Measurements from ENCODE around the gene CREG2. TPM values are rescaled to one million over a fixed set of nuclear protein-coding genes. Genes with fewer than 3 reads are reported as not detected.

CREG2 gene
- total RNA-seq, 1 donor from 2014 or later, result 0.65 TPM

GRCh38 chr2:101386599-101387150 lies 628 bp downstream of the CREG2 start:
- TF ChIP-seq CTCF (IDR thresholded peaks at IDR 0.05; ENCODE audit: unreplicated experiment), result no peak
- DNase-seq (ENCODE audit: low spot score, unreplicated experiment), result no peak
- H3K4me3 Mint-ChIP-seq (ENCODE audit: low read depth), result peak overlapping the region; percentile 70
- H3K27ac Mint-ChIP-seq, result no peak overlapping the region
- peaks cover 65% of the 10 kb centered on the region for H3K27me3 Mint-ChIP-seq
- no peaks in the 10 kb centered on the region for H3K4me1 Mint-ChIP-seq (ENCODE audit: low read depth)
- H3K36me3 Mint-ChIP-seq (ENCODE audit: insufficient read depth), result no peaks in the 10 kb centered on the region
- H3K9me3 Mint-ChIP-seq (ENCODE audit: low read depth), result no peaks in the 10 kb centered on the region

DNA sequence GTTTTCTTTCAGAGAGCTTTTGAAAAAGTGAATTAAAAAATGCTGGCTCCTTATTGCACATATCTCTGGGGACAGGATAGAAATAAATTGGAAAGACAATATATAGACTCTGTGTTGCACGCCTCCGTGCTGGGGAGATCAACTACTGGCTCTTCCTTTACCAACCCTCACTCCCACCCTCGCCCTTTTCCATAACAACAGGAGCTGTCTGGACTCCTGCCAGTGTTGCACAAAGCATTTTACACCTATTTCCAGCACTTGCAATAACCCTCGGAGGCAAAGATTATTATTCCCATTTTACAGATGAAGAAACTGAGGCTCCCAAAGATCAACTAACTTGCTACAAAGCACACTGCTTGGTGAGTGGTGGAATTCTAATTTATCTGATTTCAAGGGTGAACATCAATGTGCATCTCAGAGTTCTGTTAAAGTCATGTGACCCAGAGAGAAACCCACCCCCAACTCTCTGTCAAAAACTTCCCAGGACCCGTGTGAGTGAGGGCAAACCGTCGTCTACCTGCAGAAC lies 4.2 kb downstream of the CREG2 start:
- TF ChIP-seq CTCF (IDR thresholded peaks at IDR 0.05; ENCODE audit: unreplicated experiment), result no peak
- Mint-ChIP-seq H3K4me1 (ENCODE audit: low read depth) (no peaks in the 10 kb centered on the region), H3K27me3 (peaks cover 57% of the 10 kb centered on the region), H3K36me3 (ENCODE audit: insufficient read depth) (no peaks in the 10 kb centered on the region), H3K27ac (no peak overlapping the region), H3K9me3 (ENCODE audit: low read depth) (no peaks in the 10 kb centered on the region), H3K4me3 (ENCODE audit: low read depth) (no peak overlapping the region)
- no peak for DNase-seq (ENCODE audit: low spot score, unreplicated experiment)

- no peak for DNase-seq (ENCODE audit: low spot score, unreplicated experiment)
- Mint-ChIP-seq H3K27me3 (peaks cover 54% of the 10 kb centered on the region), H3K27ac (no peak overlapping the region), H3K4me1 (ENCODE audit: low read depth) (no peaks in the 10 kb centered on the region), H3K4me3 (ENCODE audit: low read depth) (no peak overlapping the region), H3K9me3 (ENCODE audit: low read depth) (no peaks in the 10 kb centered on the region), H3K36me3 (ENCODE audit: insufficient read depth) (no peaks in the 10 kb centered on the region)
- no peak for TF ChIP-seq CTCF (IDR thresholded peaks at IDR 0.05; ENCODE audit: unreplicated experiment)
Measured at GRCh38 chr2:101382442-101382841, 4.9 kb downstream of the CREG2 start.

DNA sequence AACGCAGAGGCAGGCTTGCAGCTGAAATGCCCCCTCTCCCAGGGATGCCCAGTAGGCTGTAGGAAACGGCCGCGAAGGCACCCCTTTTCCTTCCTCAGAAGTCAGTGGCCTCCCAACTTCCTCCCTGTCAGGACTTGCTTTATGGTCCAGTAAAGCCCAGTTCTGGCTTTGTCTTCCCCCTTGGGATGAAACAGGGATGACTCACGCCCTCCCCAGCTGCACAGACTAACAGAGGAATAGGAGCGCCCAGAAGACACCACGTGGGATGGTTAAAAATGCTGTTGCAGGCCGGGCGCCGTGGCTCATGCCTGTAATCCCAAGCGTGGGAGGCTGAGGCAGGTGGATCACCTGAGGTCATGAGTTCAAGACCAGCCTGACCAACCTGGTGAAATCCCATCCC lies 6.9 kb downstream of the CREG2 start:
- Mint-ChIP-seq H3K27ac (no peak overlapping the region), H3K4me1 (ENCODE audit: low read depth) (no peaks in the 10 kb centered on the region), H3K27me3 (peaks cover 42% of the 10 kb centered on the region), H3K36me3 (ENCODE audit: insufficient read depth) (no peaks in the 10 kb centered on the region), H3K9me3 (ENCODE audit: low read depth) (no peaks in the 10 kb centered on the region), H3K4me3 (ENCODE audit: low read depth) (no peak overlapping the region)
- DNase-seq (ENCODE audit: low spot score, unreplicated experiment), result no peak
- no peak for TF ChIP-seq CTCF (IDR thresholded peaks at IDR 0.05; ENCODE audit: unreplicated experiment)

GRCh38 chr2:101379091-101379490 lies 8.2 kb downstream of the CREG2 start:
- DNase-seq (ENCODE audit: low spot score, unreplicated experiment), result no peak
- Mint-ChIP-seq H3K4me1 (ENCODE audit: low read depth) (no peaks in the 10 kb centered on the region), H3K36me3 (ENCODE audit: insufficient read depth) (no peaks in the 10 kb centered on the region), H3K27me3 (peaks cover 31% of the 10 kb centered on the region), H3K9me3 (ENCODE audit: low read depth) (no peaks in the 10 kb centered on the region), H3K27ac (no peak overlapping the region), H3K4me3 (ENCODE audit: low read depth) (no peak overlapping the region)
- no peak for TF ChIP-seq CTCF (IDR thresholded peaks at IDR 0.05; ENCODE audit: unreplicated experiment)
